Activated CD4-positive, alpha-beta T cell treated with anti-CD3 and anti-CD28 coated beads for 48 hours (primary cell): ENCODE measurements around the gene ACTR6.
"Not testable (repeated sequence)": the region's sequence is repeated elsewhere in the genome, so short reads cannot be mapped to it uniquely, and the experiment has no call there.

Experiments used
- DNase-seq: peaks from one replicate; pipeline ENCODE4 v3.0.0-alpha.2; 2020

The ACTR6 gene

DNA sequence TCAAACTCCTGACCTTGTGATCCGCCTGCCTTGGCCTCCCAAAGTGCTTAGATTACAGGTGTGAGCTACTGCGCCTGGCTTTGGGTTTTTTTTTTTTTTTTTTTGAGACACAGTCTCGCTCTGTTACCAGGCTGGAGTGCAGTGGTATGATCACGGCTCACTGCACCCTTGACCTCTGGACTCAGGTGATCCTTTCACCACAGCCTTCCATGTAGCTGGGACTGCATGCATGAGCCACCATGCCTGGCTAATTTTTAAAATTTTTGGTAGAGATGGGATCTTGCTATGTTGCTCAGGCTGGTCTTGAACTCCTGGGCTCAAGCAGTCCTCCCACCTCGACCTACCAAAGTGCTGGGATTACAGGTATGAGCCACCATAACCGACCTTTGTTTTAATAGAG is 21.6 kb downstream of the ACTR6 start:
- DNase-seq: not testable (repeated sequence)

- no peak for DNase-seq
These were observed 24.9 kb downstream of the ACTR6 start for GRCh38 chr12:100225491-100225890.

- no peak for DNase-seq
These were observed 28.5 kb downstream of the ACTR6 start for GRCh38 chr12:100229036-100229635.

GRCh38 chr12:100229876-100230275 is 29.3 kb downstream of the ACTR6 start:
- no peak for DNase-seq

GRCh38 chr12:100231873-100232272 is 31.3 kb downstream of the ACTR6 start:
- not testable (repeated sequence) for DNase-seq

DNA sequence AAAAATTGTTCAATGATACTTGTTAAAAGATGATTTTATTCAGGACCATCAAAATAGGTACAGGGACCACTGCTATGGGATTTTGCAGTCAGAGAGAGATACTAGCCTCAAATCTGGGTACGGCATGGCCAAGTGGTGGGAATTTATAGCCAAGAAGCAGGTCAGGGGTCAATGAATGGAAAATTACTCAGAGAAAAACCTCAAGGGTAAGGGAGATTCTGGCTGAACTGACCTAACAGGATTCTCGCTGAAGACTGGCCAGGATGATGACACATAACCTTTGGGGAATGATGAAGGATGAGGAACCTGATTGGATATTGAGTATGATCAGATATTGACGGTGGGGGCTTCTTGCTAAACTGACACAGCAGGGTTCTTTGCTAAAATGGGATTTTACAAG is 33.6 kb downstream of the ACTR6 start:
- no peak for DNase-seq

DNA sequence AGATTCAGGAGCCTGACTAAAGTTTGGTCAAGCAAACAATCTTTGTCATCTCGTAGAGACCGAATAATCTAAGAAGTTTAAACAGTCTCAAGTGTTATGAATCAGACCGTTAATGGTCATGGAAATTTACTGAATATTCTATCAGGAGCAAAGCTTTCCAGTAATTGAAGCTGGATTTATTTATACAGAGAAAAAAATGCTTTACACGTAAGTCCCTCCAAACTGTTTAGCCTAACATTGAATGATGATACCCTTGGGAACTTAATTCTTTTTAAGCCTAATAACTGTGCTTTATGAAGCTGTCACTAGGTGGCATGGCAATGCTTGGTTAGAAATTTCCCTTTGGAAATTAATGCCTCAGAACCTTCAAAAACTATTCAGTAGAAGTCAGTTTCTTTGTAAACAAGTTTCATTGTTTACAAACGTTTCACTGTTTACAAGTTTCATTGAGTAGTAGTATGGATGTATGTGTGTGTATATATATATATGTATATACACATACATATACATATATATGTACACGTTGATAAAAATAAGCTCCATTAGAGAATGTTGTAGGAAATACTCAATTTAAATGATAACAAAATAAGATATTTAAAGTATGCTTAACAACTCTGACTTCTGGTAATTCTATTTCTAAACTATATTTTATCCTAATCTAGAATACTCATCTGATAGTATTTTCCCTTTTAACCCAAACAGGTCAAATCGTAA is 34.1 kb downstream of the ACTR6 start:
- no peak for DNase-seq

DNA sequence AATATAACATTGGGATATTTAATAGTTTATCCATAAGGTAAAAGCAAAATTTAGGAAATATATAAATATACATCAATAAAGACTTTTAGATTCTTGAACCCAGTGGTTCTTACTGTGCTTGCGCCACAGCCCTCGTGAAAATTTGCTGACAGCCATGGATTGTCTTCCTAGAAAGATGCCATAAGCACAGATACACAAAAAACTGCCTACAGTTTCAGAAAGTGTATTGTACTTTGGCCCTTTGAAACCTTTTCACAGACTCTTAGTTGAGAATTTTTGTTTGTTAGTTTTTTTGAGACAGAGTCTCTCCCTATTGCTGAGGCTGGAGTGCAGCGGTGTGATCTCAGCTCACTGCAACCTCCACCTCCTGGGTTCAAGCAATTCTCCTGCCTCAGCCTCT is 38.2 kb downstream of the ACTR6 start:
- DNase-seq: no peak

- DNase-seq: no peak
These were observed 39.0 kb downstream of the ACTR6 start for GRCh38 chr12:100239589-100239988.

DNA sequence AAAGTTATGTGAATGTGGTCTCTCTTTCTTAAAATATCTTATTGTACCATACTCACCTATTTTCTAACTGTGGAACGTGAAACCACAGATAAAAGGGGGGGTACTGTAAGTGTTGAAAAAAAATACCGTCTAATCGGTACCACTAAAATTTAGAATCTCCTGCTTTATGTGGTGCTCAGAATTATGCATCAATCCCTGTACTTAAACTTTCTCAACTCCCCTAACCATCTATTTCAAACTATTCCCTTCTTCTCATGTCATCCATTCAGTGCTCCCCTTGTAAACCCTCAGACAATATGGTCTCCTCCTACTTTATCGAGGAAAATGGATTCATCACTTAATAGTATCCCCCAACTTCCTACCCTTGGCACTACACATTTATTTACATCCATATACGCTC is 42.5 kb downstream of the ACTR6 start:
- DNase-seq: no peak

GRCh38 chr12:100247765-100248164 is 47.1 kb downstream of the ACTR6 start:
- no peak for DNase-seq

- DNase-seq: no peak
These were observed 48.3 kb downstream of the ACTR6 start for GRCh38 chr12:100248886-100249285.

GRCh38 chr12:100249941-100250340 is 49.3 kb downstream of the ACTR6 start:
- no peak for DNase-seq

DNA sequence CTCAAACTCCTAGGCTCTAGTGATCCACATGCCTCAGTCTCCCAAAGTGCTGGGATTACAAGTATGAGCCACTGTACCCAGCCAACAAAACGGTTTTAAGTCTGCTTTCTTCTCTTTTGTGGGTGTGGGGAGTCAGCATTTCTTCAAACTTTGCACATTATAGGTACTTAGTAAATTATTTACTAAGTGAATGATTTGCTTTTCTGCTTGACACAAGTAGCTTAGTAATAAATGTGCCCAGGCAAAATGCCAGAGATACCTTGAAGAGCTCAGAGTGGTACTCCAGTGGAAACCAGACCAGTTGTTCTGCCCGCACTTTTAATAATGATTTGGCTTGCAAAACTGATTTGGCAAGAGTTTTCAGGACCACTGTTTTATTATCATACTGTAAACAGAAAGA is 51.3 kb downstream of the ACTR6 start:
- DNase-seq: no peak

DNA sequence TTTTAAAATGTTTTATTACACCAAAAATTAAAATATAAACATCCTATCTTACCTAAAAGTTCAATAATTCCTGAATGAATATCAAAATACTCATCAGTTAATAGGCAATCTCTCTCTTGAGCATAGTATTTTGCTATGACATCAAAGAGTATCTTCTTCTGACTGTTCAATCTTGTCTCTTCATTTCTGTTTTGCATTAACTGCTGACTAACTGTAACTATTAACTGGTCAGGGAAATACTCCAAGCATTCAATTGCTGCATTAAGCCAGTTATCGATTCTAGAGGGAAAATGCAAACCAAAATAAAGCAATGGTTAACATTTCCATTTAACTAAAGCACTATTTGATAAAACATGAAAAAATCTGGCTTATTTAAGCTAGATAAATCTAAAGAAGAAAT is 52.8 kb downstream of the ACTR6 start:
- DNase-seq: no peak

- no peak for DNase-seq
These were observed 54.3 kb downstream of the ACTR6 start for GRCh38 chr12:100254876-100255275.

DNA sequence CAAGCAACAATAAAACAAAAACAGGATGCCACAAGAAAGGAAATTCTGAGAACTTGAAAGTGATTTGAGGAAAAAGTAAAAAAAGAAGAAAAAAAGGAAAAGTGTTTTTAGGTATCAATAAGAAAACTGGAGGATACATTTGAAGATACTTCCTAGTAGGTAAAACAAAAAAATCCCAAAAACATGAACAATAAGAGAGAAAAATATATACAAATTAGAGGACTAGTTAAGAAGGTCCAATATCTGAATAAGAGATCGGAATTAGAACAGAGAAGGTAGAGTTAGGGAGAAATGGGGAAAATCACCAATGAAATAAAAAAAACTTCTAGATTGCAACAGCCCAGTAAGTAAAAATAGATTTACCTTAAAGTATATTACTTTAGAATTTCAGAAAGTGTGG is 57.5 kb downstream of the ACTR6 start:
- no peak for DNase-seq

DNA sequence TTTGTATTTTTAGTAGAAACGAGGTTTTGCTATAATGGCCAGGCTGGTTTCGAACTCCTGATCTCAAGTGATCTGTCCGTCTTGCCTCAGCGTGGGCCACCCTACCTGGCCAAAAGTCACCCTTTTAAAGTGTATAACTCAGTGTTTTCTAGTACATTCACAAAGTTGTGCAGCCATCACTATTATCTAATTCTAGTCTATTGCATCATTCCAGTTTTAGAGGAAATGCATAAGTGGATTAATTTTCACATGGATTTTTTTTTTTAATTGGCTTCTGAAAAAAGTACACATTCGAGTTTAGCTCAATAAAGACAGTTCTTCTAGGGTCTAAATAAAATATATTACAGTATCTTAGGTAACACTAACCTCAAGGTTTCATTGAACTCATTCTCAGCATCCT is 62.5 kb downstream of the ACTR6 start:
- DNase-seq: no peak

GRCh38 chr12:100265107-100265506 is 64.5 kb downstream of the ACTR6 start:
- DNase-seq: not testable (repeated sequence)

DNA sequence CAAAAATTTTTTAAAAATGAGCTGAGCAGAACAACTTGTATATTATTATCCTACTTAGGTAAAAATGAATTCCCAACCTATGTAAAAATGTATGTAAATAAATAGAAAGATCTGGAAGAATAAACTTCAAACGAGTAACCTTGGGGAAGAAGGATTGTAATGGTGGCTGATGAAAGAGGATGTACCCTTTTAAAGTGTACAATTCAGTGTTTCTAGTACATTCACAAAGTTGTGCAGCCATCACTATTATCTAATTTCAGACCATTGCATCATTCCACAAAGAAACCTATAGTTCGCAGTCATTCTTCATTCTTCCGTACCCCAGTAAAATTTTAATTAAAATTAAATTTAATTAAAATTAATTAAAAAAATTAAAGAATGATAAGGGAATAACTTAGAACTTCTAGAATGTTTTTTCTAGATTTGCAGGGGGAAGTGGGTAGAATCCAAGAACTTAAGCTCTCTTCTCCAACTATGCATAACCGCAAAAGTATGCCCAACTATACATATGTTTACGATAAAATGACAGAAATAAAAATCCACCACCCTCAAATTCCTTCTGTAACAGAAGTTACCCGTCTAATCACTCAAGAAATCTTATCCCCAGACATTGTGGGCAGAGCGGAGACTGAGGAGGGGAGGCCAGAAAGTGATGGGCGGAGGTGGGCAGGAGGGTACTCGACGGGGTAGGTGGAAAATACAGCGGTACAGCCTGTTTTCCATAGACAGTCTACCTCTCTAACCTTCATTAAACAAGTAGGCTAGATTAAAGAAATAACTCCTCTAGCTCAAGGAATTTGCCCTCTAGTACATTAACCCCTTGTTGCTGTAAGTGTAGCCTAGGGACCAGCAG is 65.3 kb downstream of the ACTR6 start:
- DNase-seq: no peak

DNA sequence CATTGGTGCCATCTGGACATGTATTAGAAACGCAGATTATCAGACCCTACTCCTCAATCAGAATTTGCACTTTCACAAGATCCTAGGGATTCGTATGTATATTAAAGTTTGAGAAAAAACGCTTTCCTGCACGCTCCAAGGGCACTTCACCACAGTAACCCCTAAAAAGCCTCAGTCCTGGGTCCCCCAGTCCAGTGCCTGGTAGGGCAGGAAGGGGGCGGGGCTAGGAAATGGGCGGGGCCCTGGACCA is 65.9 kb downstream of the ACTR6 start:
- peak; percentile 96 for DNase-seq

DNA sequence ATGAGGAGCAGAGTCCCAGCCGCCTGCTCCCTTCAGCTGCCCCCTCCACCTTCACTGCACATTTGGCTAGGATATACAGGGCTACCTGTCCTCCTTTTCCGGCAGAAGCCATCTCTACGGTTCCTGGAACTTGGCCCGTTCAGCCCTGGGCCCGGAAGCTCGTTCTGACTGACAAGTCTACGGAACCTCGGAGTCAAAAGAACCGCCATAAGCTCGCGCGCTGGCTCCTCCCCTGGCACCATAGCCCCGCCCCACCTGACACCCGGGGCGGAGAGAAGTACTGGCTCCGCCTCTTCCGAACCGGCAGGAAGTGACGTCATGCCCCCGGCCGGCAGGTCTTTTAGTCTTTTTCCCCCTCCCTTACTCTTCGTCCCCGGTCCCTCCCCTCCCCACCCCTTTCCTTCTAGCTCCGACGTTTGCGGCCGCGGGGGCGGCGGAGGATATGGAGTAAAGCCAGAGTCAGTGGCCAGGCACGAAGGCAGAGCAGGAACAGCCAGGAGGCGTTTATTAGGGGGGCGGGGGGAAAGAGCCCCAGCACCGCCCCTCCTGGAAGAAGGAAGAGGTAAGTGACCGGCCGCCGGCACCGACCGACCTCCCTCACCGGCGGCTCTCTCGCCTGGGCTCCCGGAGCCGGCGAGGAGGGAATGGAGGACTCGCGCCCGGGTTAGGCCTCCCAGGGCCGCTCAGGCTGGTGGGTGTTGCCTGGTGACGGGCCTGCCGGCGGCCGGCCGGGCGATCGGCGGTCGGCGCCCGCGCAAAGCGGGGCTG is 66.4 kb downstream of the ACTR6 start, which contains the start of the genes DEPDC4 and SCYL2:
TSS of gene DEPDC4 (minus strand) at position 245 of the 768 bp plus-strand sequence. CDS start at position 242, 3 bp downstream.
TSS of gene SCYL2 (plus strand) at position 343 of the 768 bp plus-strand sequence. CDS start 15,794 bp downstream, outside the sequence.
- DNase-seq: peak; percentile 95

- DNase-seq: peak; percentile 26
These were observed 67.1 kb downstream of the ACTR6 start for GRCh38 chr12:100267603-100268281.
